ENCODE results near the gene PKD1L1. TPM values are rescaled to one million over a fixed set of nuclear protein-coding genes. Genes with fewer than 3 reads are reported as not detected.
A peak's percentile ranks its signal among the peaks of the same experiment; 100 is the strongest.

The PKD1L1 gene
- total RNA-seq, 1 donor from 2014 or later: 0.19 TPM

GRCh38 chr7:47786557-47787248, 161.6 kb downstream of the PKD1L1 start:
- Mint-ChIP-seq H3K36me3 (ENCODE audit: low read depth) (peaks cover under 1% of the 10 kb centered on the region), H3K9me3 (peaks cover 2% of the 10 kb centered on the region), H3K27me3 (ENCODE audit: low read depth) (no peaks in the 10 kb centered on the region), H3K4me3 (peak overlapping the region; percentile 6), H3K4me1 (peaks cover 31% of the 10 kb centered on the region), H3K27ac (ENCODE audit: unreplicated experiment) (peak overlapping the region; percentile 93)
- TF ChIP-seq CTCF (conservative IDR thresholded peaks at IDR 0.05): no peak
- DNase-seq (ENCODE audit: low read depth, low spot score): peak; percentile 30

- Mint-ChIP-seq H3K36me3 (ENCODE audit: low read depth) (peaks cover 2% of the 10 kb centered on the region), H3K4me1 (peaks cover 31% of the 10 kb centered on the region), H3K9me3 (peaks cover 2% of the 10 kb centered on the region), H3K27ac (ENCODE audit: unreplicated experiment) (peak overlapping the region; percentile 93), H3K4me3 (no peak overlapping the region), H3K27me3 (ENCODE audit: low read depth) (no peaks in the 10 kb centered on the region)
- no peak for TF ChIP-seq CTCF (conservative IDR thresholded peaks at IDR 0.05)
- no peak for DNase-seq (ENCODE audit: low read depth, low spot score)
Observed at GRCh38 chr7:47785923-47786556, 162.2 kb downstream of the PKD1L1 start.

DNA sequence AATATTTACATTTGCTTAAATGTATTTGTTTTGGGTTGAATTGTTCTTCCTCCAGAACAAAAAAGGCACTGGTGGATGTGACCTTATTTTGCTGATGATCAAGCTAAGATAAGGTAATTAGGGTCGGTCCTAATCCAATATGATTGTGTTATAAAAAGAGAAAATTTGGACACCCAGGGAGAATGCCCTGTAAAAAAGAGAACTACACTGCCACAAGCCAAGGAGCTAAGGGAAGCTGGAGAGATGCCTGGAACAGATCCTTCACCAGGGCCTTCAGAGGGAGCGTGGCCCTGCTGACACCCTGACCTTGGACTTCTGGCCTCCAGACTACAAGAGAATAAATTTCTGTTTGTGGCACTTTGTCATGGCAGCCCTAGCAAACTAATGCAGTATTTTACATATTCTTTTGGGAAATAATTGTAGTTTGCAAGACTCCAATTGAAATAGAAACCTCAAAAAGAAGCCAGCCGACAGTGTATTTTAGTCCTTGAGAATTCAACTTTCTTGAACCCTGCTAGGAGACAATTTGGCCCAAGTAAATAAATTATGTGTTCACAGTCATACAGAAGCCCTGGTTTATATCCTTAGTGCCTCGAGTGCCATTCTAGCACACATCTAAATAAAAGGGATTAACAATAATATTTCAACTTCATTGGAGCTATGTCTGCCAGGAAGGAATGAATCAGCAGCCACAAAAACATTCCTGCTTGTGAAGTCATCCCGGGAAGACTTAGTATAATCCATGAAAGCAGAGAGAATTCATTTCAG, 164.6 kb downstream of the PKD1L1 start:
- no peak for TF ChIP-seq CTCF (conservative IDR thresholded peaks at IDR 0.05)
- Mint-ChIP-seq H3K27ac (ENCODE audit: unreplicated experiment) (peak overlapping the region; percentile 19), H3K27me3 (ENCODE audit: low read depth) (no peaks in the 10 kb centered on the region), H3K9me3 (peaks cover 2% of the 10 kb centered on the region), H3K4me1 (peaks cover 31% of the 10 kb centered on the region), H3K36me3 (ENCODE audit: low read depth) (peaks cover 2% of the 10 kb centered on the region), H3K4me3 (no peak overlapping the region)
- DNase-seq (ENCODE audit: low read depth, low spot score): no peak

DNA sequence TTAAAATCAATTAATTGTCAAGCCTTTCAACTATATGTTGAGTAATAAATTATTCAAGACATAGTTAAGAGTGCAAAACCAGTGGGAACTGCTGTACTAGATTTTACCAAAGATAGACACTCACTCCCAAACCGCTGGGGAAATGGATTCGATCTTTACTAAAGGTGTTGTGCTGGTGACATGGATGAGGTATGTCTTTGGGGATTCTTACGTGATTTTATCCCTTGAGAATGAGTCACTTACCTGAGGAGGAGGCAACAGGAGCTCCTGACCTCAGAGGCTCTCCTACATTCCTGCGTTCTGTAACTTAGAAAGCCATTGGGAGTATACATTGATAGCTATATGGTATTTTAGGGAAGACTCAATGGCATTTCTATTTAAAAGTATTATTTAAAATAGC, 165.5 kb downstream of the PKD1L1 start:
- H3K4me3 Mint-ChIP-seq: no peak overlapping the region
- no peaks in the 10 kb centered on the region for H3K27me3 Mint-ChIP-seq (ENCODE audit: low read depth)
- H3K27ac Mint-ChIP-seq (ENCODE audit: unreplicated experiment): no peak overlapping the region
- no peak for DNase-seq (ENCODE audit: low read depth, low spot score)
- TF ChIP-seq CTCF (conservative IDR thresholded peaks at IDR 0.05): no peak
- peaks cover 11% of the 10 kb centered on the region for H3K9me3 Mint-ChIP-seq
- peaks cover 2% of the 10 kb centered on the region for H3K36me3 Mint-ChIP-seq (ENCODE audit: low read depth)
- H3K4me1 Mint-ChIP-seq: peaks cover 31% of the 10 kb centered on the region

- no peak for TF ChIP-seq CTCF (conservative IDR thresholded peaks at IDR 0.05)
- Mint-ChIP-seq H3K4me1 (peaks cover 24% of the 10 kb centered on the region), H3K9me3 (peaks cover 14% of the 10 kb centered on the region), H3K27me3 (ENCODE audit: low read depth) (no peaks in the 10 kb centered on the region), H3K4me3 (no peak overlapping the region), H3K36me3 (ENCODE audit: low read depth) (peaks cover 2% of the 10 kb centered on the region), H3K27ac (ENCODE audit: unreplicated experiment) (no peak overlapping the region)
- DNase-seq (ENCODE audit: low read depth, low spot score): no peak
Observed at GRCh38 chr7:47782022-47782421, 166.2 kb downstream of the PKD1L1 start.

All from neural crest cell (in vitro differentiated cells).